ENCODE measurements around the gene C10orf90.

DNA sequence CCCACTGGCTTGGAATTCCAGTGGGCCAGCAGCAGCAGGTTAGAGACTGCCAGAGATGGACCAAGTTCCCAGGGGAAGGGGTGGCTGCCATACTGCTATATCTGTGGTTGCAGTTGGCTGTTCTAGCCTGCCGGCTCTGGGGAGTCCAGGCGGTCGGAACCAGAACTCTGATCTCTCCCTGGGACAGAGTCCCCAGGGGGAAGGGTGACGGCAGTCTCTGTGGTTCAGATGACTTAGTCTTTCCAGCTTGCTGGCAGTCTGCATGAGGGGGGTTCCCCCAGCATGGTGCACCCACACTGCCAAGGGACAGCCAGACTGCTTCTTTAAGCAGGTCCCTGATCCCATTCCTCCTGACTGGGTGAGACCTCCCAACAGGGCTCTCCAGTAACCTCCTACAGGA, 82.5 kb downstream of the C10orf90 start:
- TF ChIP-seq, protein P1, sequence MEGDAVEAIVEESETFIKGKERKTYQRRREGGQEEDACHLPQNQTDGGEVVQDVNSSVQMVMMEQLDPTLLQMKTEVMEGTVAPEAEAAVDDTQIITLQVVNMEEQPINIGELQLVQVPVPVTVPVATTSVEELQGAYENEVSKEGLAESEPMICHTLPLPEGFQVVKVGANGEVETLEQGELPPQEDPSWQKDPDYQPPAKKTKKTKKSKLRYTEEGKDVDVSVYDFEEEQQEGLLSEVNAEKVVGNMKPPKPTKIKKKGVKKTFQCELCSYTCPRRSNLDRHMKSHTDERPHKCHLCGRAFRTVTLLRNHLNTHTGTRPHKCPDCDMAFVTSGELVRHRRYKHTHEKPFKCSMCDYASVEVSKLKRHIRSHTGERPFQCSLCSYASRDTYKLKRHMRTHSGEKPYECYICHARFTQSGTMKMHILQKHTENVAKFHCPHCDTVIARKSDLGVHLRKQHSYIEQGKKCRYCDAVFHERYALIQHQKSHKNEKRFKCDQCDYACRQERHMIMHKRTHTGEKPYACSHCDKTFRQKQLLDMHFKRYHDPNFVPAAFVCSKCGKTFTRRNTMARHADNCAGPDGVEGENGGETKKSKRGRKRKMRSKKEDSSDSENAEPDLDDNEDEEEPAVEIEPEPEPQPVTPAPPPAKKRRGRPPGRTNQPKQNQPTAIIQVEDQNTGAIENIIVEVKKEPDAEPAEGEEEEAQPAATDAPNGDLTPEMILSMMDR (IDR thresholded peaks at IDR 0.05) = no peak
- TF ChIP-seq POLR2A (IDR thresholded peaks at IDR 0.05) = no peak
